Stomach (tissue), 9 donors: ENCODE results near the gene RHCG. TPM values are rescaled to one million over a fixed set of nuclear protein-coding genes. Genes with fewer than 3 reads are reported as not detected.

ENCODE experiments used
- DNase-seq, 2 donors: peaks; one replicate each; pipeline versions ENCODE4 v3.0.0 to v3.0.0-alpha.2; 2013 to 2019
- H3K27ac ChIP-seq, 5 donors: fragments of 200-600 bp in 4 of 5; sonication (generic) in 4 of 5; one replicate each; pipeline ENCODE4 v1.5.1; 2013 to 2019; ENCODE audit warnings: mild to moderate bottlenecking in 1 of 5, moderate library complexity in 1 of 5
- H3K27me3 ChIP-seq, 3 donors: fragments of 200-600 bp; sonication (generic); one replicate each; pipeline ENCODE4 v1.5.1; 2017 to 2019; ENCODE audit warnings: mixed run types in 1 of 3
- H3K36me3 ChIP-seq, 4 donors: fragments of 200-600 bp; sonication (generic); 1 replicate in 3 of 4; 2 replicates in 1 of 4; pipeline ENCODE4 v1.5.1; 2016 to 2019
- H3K4me1 ChIP-seq, 4 donors: fragments of 200-600 bp; sonication (generic); one replicate each; pipeline ENCODE4 v1.5.1; 2016 to 2019
- H3K4me3 ChIP-seq, 4 donors: fragments of 200-600 bp; sonication (generic) in 3 of 4; one replicate each; pipeline ENCODE4 v1.5.1; 2016 to 2019; ENCODE audit warnings: mild to moderate bottlenecking in 1 of 4
- H3K9me3 ChIP-seq, 4 donors: fragments of 200-600 bp; sonication (generic); one replicate each; pipeline ENCODE4 v1.5.1; 2016 to 2019
- CTCF ChIP-seq, 7 experiments: fragments of 450-650 bp in 4 of 7; fragments of 200-600 bp in 3 of 7; sonication (generic) in 3 of 7; IDR thresholded peaks; one replicate each; pipeline ENCODE4 v1.5.1; 2016 to 2019; ENCODE audit warnings: antibody characterized with exemption in 7 of 7, control low read depth in 2 of 7, mild to moderate bottlenecking in 1 of 7
- EP300 ChIP-seq: sonication (generic); formaldehyde crosslinking; IDR thresholded peaks from one replicate; pipeline ENCODE4 v1.6.1; 2017; ENCODE audit warnings: antibody characterized with exemption
- POLR2A ChIP-seq, 4 donors: fragments of 450-650 bp; IDR thresholded peaks; one replicate each; pipeline ENCODE4 v1.6.1; 2016; ENCODE audit warnings: antibody characterized with exemption in 4 of 4, control low read depth in 2 of 4, mild to moderate bottlenecking in 1 of 4, moderate library complexity in 1 of 4
- POLR2AphosphoS5 ChIP-seq, 3 donors: sonication (generic); formaldehyde crosslinking; IDR thresholded peaks; one replicate each; pipeline ENCODE4 v1.6.1; 2016; ENCODE audit warnings: antibody characterized with exemption in 3 of 3
- whole genome bisulfite sequencing, 5 donors: extraction: QIAGEN DNeasy Blood & Tissue Kit in 3 of 5; methylation state at CpG; one replicate each; pipeline versions ENCODE4 v1.1.5 to v1.1.7; 2013 to 2018; 5-methylcytosine and 5-hydroxymethylcytosine counted together
- intact Hi-C: fragments of 100-400 bp; cut with DNase I; formaldehyde crosslinking; loops from one replicate; pipeline ENCODE4 v1.15.1; 2023; ENCODE audit warnings: low total_unique reads
- polyA plus RNA-seq, 3 donors: library from polyadenylated mRNA; stranded (reverse); fragments of 200-250 nt; gene quantifications; one replicate each; pipeline ENCODE4 v1.2.3, GENCODE V29; 2013
- total RNA-seq, 5 donors: library from RNA; depleted of rRNA; stranded (reverse); fragments of >200 nt; gene quantifications; one replicate each; pipeline versions ENCODE4 v1.1.0 to v1.2.3, GENCODE V29; 2014 to 2016
- donor health status: healthy with polysubstance abuse.
- donor health status: Bipolar disorder and iron deficiency.
- donor health status: healthy.

The RHCG gene
- total and polyA plus RNA-seq, 8 donors = 0.19 to 1,120 (median 4.4) TPM; not detected in 2

GRCh38 chr15:89497231-89497630 lies 848 bp upstream of the RHCG start:
- TF ChIP-seq EP300 (no peak), CTCF (IDR thresholded peaks at IDR 0.05) (no peak), POLR2AphosphoS5 (IDR thresholded peaks at IDR 0.05) (no peak), POLR2A (IDR thresholded peaks at IDR 0.05) (no peak)
- DNase-seq = no peak
- H3K4me1 ChIP-seq = peaks cover 0 to 10% (median 7%) of the 10 kb centered on the region in 4 donors
- peaks cover 0 to 9% (median 0%) of the 10 kb centered on the region in 4 donors for H3K9me3 ChIP-seq
- no peak overlapping the region for H3K27ac ChIP-seq
- intact Hi-C loops = no loop called here
- H3K27me3 ChIP-seq = peaks cover 5 to 99% (median 57%) of the 10 kb centered on the region in 3 donors
- WGBS, 5 donors = 42 to 79% (median 58%) methylated on average over 1 of the region's 1 CpG
- H3K4me3 ChIP-seq = no peak overlapping the region
- H3K36me3 ChIP-seq = no peaks in the 10 kb centered on the region

- Histone ChIP-seq H3K27ac (no peak overlapping the region), H3K4me3 (no peak overlapping the region), H3K4me1 (peaks cover 0 to 10% (median 7%) of the 10 kb centered on the region in 4 donors), H3K9me3 (no peaks in the 10 kb centered on the region), H3K27me3 (peaks cover 5 to 99% (median 65%) of the 10 kb centered on the region in 3 donors), H3K36me3 (no peaks in the 10 kb centered on the region)
- WGBS, 5 donors = 65 to 82% (median 71%) methylated on average over 10 of the region's 10 CpGs
- TF ChIP-seq EP300 = no peak
- TF ChIP-seq POLR2A (IDR thresholded peaks at IDR 0.05) = no peak
- no peak for TF ChIP-seq POLR2AphosphoS5 (IDR thresholded peaks at IDR 0.05)
- TF ChIP-seq CTCF (IDR thresholded peaks at IDR 0.05) = no peak
- intact Hi-C loops = no loop called here
- DNase-seq = no peak
Measured at GRCh38 chr15:89495638-89496145, 691 bp downstream of the RHCG start.

GRCh38 chr15:89494941-89495637 lies 1.3 kb downstream of the RHCG start:
- Histone ChIP-seq H3K9me3 (no peaks in the 10 kb centered on the region), H3K27me3 (peaks cover 5 to 99% (median 67%) of the 10 kb centered on the region in 3 donors), H3K4me3 (no peak overlapping the region), H3K27ac (no peak overlapping the region), H3K36me3 (no peaks in the 10 kb centered on the region), H3K4me1 (peaks cover 0 to 10% (median 7%) of the 10 kb centered on the region in 4 donors)
- TF ChIP-seq CTCF (IDR thresholded peaks at IDR 0.05) (peak in 1 of 7 experiments; percentile 5), POLR2A (IDR thresholded peaks at IDR 0.05) (no peak)
- 78 to 82% (median 78%) methylated on average over 7 of the region's 7 CpGs for WGBS, 5 donors
- intact Hi-C loops = no loop called here
- no peak for DNase-seq

GRCh38 chr15:89494031-89494430 lies 2.4 kb downstream of the RHCG start:
- DNase-seq = no peak
- WGBS, 5 donors = 81 to 89% (median 83%) methylated on average over 3 of the region's 3 CpGs

More at GRCh38 chr15:89494031-89494430, 2.4 kb downstream of the RHCG start:
- H3K9me3 ChIP-seq = no peaks in the 10 kb centered on the region
- intact Hi-C loops = no loop called here
- no peak overlapping the region for H3K27ac ChIP-seq
- peaks cover 5 to 99% (median 71%) of the 10 kb centered on the region in 3 donors for H3K27me3 ChIP-seq
- TF ChIP-seq POLR2AphosphoS5 (IDR thresholded peaks at IDR 0.05) (no peak), CTCF (IDR thresholded peaks at IDR 0.05) (no peak), POLR2A (IDR thresholded peaks at IDR 0.05) (no peak), EP300 (no peak)
- H3K4me3 ChIP-seq = no peak overlapping the region
- H3K36me3 ChIP-seq = no peaks in the 10 kb centered on the region
- H3K4me1 ChIP-seq = peaks cover 0 to 10% (median 7%) of the 10 kb centered on the region in 4 donors
